ENCODE data around the gene IFNA2.
"Not testable (repeated sequence)": the region's sequence is repeated elsewhere in the genome, so short reads cannot be mapped to it uniquely, and the experiment has no call there.

The IFNA2 gene

DNA sequence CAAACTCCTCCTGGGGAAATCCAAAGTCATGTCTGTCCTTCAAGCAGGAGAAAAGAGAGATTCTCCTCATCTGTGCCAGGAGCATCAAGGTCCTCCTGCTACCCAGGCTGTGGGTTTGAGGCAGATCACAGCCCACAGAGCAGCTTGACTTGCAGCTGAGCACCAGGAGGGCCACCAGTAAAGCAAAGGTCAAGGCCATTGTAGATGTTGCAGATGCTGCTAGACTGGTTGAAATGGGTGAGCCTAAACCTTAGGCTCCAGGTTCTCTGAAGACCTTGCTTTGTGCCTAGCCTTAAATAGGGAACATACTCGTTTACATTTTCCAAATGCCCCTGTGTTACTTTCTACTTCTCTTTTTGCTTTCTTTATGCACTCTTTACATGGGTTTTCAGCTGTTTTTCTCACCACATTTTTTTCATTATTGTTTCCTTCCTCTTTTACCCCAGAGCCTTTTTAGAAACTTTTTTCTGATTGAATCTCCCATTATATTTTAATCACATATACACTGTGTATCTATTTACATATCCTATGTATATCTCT, at the start of gene IFNA2:
IFNA2 (minus strand) TSS at position 268 of the 540 bp plus-strand sequence; CDS start at position 199, 69 bp downstream.
- DNase-seq (ENCODE audit: low read depth in 3 of 3) = no peak

DNA sequence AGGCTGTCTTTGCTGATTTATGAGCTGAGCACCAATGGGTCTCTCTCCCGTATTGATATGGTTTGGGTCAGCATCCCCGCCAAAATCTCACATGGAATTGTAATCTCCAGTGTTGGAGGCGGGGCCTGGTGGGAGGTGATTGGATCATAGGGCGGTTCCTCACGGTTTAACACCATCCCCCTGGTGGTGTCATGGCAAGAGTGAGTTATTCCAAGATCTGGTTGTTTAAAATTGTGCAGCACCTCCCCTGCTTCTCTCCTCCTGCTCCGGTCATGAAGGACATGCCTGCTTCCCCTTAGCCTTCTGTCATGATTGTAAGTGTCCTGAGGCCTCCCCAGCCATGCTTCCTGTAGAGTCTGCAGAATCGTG, 49.8 kb upstream of the IFNA2 start:
- DNase-seq (ENCODE audit: low read depth in 3 of 3) = not testable (repeated sequence)

DNA sequence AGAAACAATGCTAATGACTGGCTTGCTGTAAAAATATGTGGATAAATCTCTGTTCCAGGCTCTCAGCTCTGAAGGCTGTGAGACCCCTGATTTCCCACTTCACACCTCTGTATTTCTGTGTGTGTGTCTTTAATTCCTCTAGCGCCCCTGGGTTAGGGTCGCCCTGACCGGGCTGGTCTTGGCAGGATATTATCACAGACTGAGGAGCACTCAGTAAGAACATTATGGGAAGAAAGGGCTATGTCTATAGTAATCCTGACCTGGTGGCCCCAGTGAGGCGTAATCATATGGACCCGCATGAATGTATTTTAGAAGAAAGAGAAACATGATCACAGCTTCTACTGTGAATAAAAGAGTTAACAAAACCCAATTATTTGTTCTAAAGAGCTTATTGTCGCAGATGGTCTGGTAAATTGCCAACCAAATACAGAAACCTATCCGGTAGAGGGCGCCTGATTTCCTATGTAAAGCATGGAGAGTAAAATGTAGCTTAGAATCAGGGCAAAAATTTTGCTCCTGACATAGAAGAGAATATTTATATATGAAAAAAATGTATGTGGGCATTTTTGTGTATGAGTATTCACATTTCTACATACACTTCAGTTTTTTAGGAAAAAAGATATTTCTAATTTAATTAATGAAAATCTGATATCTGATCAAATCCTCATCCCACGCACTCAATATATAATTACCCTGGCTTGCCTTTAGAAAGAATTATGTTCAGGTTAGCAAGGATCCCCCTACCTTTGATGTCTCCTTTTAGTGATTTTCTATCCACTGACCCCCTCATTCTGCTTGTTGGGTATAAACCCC, 49.2 kb upstream of the IFNA2 start:
- peak; percentile 6 to 24 (median 14) for DNase-seq (ENCODE audit: low read depth in 3 of 3)

DNA sequence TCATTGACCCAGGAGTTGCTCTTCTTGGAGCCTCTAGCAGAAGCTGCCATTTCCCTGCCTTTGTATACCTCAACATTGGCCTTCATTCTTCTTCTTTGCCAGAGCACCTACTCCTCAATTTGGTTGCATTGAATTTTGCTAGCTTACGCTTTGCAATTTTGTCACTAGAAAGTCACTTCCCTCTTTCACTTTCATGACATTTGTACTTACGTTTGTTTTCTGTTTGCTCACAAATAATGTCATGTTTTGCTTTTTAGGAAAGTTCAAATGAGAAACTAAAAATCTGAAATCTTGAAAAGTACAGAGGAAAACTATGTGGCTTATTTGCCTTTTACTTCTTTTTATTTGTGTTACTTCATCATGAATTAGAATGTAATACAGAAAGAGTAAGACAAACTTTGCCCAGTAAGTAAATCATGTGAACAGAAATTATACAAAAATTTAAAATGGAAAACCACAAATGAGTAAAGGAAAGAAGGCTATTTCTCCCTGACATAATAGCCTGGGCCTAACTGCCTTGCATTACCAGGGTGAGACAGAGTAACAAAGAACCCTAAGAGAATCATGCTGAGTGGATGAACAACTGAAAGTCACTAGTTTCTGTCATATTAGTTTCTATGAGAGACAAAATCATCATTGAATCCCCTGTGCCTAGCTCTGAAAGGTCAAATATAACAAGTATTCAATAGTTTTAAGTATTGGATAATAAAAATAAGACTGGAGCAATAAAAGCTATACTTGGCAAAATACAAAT, 47.7 kb upstream of the IFNA2 start:
- no peak for DNase-seq (ENCODE audit: low read depth in 3 of 3)

DNA sequence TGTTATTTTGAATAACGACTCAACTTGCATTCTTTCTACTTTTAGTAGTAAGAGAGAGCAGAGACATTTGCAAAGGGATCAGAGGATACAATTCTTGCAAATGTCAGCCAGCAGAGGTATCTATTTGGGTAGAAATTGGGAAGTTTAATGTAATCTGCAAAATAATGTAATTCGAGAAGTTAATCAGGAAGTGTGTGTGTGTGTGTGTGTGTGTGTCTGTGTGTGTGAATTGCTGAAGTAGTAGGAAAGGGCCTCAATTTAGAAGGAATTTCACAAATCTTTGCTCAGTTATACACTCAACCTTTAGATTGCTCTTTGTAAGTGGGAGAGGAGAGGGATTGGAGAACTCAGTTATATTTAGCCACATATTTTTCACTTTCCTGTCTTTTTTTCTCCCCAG, 44.0 kb upstream of the IFNA2 start:
- DNase-seq (ENCODE audit: low read depth in 3 of 3) = no peak

DNA sequence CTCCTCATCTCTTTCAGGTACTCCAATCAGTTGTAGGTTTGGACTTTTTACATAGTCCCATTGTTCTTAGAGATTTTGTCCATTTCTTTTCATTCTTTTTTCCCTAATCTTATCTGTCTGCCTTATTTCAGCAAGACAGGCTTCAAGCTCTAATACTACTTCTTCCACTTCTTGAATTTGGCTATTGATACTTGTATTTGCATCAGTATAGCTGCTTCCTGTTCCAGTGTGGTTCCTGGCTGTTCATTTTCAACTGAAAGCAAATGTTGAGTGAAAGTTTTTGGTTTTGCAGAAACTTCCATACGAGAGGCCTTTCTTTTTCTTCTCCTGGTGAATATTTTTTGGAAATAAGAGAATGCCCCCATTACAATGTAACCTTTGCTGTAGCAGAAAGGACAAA, 43.0 kb upstream of the IFNA2 start:
- DNase-seq (ENCODE audit: low read depth in 3 of 3) = no peak

DNA sequence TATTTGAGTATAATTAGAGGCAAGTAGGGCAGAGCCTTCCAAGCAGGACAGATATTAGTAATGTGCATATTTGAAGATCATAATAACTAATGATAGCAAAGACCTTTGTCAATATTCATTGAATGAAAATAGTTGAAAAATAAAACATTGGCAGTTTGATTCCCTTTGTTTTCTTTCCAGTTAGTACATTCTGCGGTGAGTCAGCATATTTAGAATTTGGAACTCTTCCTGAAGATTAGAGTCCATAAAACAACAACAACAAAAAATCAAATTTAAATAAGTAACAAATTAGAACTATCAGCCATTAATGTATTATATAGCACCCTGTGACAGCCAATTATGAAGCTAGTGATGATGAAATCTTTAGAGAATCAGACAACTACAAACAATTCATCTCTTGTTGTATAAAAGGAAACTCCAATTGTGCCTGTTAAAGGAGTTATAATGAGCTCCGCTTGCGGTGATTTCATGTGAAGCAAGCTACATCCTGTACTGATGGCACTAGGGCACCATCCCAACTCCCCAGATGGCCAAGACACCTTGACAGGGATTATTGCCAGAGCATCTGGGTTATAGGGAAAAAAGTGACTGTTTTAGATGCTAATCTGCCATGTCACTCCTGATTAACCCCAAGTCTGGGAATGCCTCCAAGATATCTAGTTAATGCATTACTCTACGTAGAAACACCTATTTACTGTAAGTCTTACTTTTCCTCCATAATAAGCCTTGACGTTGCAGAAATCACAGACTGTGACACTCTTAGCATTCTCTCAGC, 30.5 kb upstream of the IFNA2 start:
- no peak for DNase-seq (ENCODE audit: low read depth in 3 of 3)

DNA sequence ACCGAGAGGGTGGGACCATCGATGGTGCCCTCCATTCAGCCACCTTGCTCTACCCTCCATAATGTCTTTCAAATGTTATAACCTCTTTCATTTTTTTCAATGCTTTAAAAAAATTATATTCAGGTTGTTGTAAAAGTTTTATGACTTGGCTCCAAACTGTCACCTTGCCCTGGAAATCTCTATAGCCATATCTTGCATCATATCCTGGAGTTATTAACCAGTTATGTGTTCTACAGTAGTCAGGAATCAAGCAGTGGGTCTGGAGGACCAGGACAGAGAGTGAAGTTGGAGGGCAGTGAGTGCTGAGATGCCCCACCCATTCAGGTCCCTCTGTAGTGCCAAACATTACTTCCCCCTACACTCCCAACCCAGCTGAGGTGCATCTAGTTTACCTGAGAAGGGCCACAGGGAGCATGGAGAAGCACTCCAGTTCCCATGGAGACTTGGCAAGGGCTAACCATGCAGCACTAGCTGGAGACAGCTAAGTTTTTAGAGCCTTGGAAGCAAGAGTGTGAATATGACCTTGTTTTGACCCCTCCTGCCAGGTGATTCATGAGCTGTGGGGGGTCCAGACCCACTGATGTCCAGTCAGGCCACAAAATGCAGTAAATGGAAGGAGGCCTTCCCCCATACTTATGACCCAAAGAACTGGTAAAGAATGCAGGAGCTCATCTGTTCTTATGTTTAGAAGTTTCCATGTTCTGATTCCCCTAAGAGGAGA, 29.2 kb upstream of the IFNA2 start:
- no peak for DNase-seq (ENCODE audit: low read depth in 3 of 3)

DNA sequence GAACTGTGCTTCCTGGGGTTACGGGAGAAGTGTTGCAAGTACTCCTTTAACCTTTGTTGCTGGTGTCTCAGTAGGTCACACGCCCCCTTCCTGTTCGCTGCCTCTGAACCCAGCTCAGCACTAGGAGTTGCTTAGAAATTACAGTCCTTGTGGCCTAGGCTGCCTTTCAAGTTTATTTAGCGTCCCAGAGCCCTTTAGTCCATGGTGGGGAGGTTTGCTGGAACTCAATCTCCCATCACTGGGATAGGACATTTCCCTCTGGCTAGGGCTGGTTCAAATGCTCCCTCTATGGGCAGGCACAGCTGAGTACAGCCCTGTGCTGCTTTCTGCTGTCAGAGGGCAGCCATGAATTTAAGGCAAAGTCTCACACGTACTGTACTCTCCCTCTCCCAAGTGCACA, 28.4 kb upstream of the IFNA2 start:
- DNase-seq (ENCODE audit: low read depth in 3 of 3) = no peak

DNA sequence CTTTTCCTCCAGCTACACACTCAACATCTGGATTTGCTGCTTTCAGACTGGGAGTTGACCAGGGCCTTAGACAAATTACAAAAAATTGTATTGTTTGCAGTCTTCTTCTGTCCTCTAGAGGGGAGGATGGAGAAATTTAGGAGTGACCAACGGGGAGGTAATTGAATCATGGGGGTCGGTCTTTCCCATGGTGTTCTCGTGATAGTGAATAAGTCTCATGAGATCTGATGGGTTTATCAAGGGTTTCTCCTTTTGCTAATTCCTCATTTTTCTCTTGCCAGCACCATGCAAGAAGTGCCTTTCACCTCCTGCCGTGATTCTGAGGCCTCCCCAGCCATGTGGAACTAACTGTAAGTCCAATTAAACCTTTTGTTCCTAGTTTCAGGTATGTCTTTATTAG, 28.0 kb upstream of the IFNA2 start:
- no peak for DNase-seq (ENCODE audit: low read depth in 3 of 3)

DNA sequence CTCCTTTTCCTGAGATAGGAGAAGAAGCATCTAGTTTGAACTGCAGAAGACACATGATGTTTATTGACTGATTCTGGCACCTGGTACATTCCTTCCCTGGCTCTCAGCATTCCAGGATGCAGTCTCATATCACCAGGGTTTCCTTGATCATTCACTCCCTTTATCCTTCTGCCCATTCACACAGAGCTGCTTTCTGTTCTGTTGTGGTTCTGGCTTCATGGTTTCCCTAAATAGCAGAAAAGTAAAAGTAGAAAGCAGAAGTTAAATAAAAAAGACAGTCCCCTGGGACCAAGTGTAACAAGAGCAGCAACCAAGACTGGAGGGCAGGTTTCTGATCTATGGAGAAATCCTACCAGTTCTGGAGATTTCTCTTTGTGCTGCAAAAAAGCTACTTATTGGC, 26.9 kb upstream of the IFNA2 start:
- DNase-seq (ENCODE audit: low read depth in 3 of 3) = no peak

DNA sequence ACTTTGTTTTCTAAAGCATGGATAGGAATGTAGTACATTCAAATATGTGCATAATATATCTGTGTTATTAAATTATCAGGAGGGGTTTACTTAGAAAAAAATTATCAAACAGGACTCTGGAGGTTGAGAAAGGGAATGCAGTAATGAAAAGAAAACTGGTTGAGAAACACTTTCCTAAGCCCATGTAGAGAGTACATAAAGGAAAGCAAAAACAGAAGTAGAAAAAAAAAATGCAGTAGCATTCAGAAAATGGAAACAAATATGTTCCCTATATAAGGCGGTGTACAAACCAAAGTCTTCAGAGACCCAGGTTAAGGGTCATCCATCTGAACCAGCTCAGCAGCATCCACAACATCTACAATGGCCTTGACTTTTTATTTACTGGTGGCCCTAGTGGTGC, 23.6 kb upstream of the IFNA2 start, which contains the start of gene IFNA8:
IFNA8 (plus strand) TSS at position 301 of the 400 bp plus-strand sequence; CDS start at position 361, 60 bp downstream.
- no peak for DNase-seq (ENCODE audit: low read depth in 3 of 3)

DNA sequence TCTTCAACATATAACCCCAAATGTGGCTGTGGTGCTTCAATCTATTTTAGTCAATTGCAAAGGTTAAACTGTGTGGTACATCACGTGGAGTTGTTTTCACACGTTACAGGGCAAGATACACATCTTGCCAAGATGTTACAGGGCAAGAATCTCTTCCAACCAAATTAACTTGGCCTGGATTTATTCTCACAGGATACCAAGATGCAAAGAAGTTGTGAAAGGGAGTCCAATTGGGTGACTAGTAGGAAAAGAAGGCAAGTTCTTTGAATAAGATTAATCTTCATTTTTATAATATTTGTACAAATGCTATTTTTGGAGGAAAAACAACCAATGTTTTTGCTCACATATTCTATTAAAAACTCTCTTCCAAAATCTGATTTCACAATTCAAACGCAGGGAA, 18.9 kb upstream of the IFNA2 start:
- DNase-seq (ENCODE audit: low read depth in 3 of 3) = no peak

DNA sequence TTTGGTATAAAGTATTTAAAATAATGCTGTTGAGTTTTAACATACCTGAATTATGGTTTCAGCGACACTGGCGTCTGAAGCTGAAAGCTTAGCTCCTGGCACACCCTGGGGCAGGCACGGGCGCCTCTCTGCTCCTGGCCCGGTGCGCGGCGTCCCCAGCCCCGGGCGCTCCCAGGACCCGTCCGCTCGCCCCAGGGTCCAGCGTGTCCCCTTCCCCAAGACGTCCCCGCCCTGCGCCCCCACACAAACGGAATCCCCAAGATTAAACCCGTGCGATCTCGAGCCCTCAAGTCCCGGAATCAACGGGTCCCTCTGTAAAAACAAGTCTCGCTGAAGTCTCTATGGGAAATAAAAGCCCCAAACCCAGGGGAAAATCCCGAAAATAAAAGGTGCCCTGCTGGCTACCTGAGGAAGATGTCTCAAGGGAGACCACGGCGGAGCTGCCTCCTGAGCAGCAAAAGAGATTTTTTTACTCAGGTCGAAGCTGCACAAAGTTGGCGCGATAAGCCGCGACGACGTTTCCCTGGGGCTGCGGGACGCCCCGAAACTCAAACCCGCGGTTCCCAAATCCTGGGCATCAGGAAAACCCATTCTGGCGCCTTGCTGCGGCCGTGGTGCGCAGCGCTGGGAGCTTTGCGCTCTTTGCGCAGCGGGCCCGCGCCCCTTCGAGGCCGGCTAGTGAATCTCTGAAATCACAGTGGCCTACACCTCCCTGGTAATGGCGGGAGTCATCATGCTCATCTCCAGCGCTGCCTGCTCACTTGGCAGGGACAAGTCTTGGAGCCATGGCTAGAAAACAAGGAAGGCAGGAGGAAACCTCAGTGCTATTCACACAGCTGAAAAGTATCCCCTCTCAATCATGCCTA, 17.4 kb upstream of the IFNA2 start:
- DNase-seq (ENCODE audit: low read depth in 3 of 3) = no peak

DNA sequence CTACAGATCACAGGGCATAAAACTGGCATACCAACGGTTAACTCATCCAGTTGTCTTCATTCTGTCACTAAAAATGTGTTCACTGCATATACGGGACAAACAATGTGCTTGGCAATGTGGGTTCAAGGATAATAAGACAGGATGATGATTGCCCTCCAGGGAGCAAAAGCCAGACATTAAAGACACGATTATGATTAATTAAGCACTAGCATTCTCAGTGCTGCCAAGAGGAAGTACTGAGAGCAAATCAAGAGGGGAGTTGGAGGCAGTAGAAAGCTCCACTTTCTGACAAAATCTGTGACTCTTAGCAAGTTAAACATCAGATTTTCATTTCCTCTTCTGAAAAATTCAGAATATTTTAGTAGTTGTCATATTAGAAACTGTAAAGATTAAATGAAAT, 14.8 kb upstream of the IFNA2 start:
- DNase-seq (ENCODE audit: low read depth in 3 of 3) = no peak

DNA sequence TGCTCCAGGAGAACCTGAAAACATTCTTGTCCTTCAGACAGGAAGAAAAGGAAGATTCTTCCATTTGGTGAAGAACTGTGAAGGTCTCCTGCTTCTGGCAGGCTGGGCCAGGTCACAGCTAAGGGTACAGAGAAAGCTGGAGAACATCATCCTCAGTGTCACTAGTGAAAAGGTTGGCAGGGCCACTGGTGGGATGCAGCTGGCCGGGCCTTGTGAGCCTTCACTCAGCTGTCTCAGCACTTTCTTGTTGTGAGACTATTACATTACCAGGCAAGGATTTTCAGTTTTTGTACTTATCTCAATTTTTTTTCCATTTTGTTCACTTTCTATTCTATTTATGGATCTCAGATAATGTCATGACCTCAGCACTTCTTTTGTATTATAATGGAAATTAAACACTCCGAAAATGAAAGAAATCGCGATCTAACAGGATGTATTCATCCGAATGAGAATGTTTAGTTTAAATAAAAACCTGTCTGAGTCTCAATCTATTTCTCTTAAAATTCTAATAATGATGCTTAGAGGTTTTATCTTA, 13.8 kb upstream of the IFNA2 start:
- no peak for DNase-seq (ENCODE audit: low read depth in 3 of 3)

DNA sequence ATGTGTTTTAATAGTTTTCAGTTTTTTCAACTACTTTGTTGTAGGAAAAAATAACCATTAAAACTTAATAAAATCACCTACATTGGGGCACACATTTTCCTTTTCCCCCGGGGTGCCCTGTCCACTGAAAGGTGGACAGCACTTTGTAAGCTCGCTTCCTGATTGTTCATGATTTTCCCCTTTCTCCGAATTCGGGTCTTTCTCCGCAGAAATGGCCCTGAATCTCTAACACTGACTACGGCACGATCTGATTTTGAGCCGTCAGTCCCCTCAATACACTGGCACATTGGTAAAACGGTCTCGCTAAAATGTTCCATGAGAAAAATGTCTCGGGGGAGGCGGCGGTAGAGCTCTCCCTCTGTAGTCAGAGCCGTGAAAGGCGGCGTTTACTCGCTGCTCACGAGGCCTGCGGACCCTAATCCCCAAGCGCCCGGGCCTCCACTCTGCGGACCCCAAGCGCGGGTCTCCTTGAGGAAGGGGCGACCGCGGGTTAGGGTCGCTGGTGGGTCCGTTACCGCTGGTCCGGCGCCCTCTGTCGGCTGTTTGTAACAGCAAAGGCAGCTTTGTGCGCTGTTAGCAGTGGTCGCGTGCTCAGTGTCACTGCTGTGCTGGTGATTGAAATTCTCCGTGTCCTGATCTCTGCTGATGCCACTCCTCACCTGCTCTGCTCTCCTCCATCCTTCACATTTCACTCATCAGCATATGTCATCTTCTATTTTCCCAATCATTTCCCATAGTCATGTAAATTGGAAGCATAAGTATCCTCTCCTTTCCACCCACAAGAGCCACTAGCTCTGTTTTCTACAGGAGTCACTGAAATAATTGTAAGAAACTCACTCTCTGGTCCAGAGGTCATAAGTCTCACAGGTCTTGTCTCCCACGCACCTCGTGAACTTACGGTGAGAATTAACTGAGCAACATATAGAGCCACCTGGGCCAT, 10.8 kb upstream of the IFNA2 start:
- DNase-seq (ENCODE audit: low read depth in 3 of 3) = peak; percentile 13 to 55 (median 40)

DNA sequence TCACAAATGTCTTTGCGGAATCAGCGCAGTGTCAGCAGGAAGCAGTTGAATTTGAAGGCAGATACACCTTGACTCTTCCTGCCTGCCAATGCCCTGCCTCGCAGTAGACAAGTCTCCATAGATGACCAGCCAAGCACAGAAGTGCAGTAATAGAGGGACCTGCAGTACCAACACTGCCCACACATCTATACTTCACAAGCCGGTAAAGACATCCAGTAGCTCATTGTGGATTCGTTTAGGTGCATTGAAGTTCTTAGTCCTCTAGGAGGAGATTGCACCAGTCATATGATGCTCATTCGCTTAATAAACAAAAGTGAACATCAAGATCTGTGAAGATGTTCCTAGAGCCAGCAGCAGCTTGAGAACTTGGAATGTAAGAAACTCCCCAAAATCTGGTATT, 7.1 kb upstream of the IFNA2 start:
- DNase-seq (ENCODE audit: low read depth in 3 of 3) = no peak

DNA sequence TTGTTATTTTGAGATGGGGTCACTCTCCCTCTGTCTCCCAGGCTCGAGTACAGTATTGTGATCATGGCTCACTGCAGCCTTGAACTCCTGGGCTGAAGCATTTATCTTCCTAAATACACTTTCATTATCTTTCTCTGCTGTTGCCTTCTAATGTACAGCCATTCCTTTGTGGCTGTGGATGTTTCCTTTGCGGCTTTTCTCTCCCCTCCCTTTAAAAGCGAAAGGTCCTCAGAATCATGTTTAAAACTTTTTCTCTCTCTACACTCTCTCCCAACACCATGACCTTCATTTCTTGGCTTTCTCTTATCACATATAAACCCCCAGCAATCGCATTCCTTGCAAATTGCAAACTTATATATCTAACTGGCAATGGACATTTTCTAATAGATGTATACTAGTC, 1.6 kb downstream of the IFNA2 start:
- DNase-seq (ENCODE audit: low read depth in 3 of 3) = no peak
